ENCODE results near the gene KLHDC8B.

The KLHDC8B gene

GRCh38 chr3:49171119-49171774 is at the start of gene KLHDC8B:
KLHDC8B (plus strand) TSS chr3:49171598; CDS start chr3:49172770, 1,172 bp downstream.
- peak; percentile 66 to 84 (median 67) for DNase-seq (ENCODE audit: low read depth in 3 of 3)

GRCh38 chr3:49122022-49122421 is 49.4 kb upstream of the KLHDC8B start:
- no peak for DNase-seq (ENCODE audit: low read depth in 3 of 3)

GRCh38 chr3:49122451-49122850 is 48.9 kb upstream of the KLHDC8B start:
- DNase-seq (ENCODE audit: low read depth in 3 of 3) = no peak

DNA sequence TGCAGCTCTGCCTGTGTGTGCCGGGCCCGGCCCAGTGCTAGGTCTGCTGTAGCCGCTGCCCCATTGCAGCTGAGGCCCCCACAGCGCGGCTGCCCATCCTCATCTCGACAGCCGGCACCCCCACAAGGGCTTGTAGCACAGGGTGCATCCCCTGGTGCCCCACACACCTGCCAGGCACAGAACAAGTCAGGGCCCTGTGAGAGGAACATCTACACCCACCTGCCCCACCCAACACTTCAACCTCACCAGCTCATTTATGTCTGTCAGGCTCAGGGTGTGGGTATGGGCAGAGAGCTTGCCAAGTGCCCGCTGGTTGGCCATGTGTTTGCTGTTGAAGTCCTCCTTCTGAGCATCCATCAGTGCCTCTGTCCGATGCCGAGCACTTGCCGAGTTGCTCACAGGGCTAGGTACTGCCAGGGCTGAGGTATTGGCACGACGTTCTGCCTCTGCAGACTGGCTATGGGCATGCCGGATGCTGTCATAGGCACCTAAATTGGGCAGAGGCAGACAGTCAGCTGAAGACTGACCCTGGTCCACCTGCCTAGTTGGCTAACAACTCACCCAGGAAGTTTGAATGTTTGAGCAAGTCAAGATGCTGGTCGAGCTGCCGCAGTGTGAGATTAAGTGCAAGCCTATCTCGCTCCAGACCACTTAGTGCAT is 48.4 kb upstream of the KLHDC8B start:
- no peak for DNase-seq (ENCODE audit: low read depth in 3 of 3)

- no peak for DNase-seq (ENCODE audit: low read depth in 3 of 3)
Measured at GRCh38 chr3:49123687-49124086, 47.7 kb upstream of the KLHDC8B start.

- DNase-seq (ENCODE audit: low read depth in 3 of 3) = no peak
Measured at GRCh38 chr3:49124203-49124602, 47.2 kb upstream of the KLHDC8B start.

- no peak for DNase-seq (ENCODE audit: low read depth in 3 of 3)
Measured at GRCh38 chr3:49124991-49125670, 46.3 kb upstream of the KLHDC8B start.

DNA sequence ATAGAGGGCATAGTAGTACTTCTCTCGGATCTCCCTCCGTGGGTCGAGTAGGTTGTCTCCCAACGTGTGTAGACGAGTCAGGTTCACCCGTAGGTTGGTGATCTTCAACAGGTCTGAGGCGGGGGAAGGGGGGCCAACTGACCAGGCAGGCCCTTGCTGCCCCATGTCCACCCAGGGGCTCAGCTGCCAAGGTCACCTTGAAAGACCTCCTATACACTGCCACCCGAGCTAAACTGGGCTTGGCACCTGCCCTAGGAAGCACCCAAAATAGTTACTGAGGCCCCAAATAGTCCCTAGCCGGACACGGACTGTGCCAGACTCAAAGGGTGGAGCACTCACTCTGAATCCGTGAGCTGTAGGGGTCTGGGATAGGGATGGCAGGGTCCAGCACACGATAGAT is 40.4 kb upstream of the KLHDC8B start:
- no peak for DNase-seq (ENCODE audit: low read depth in 3 of 3)

GRCh38 chr3:49131576-49131975 is 39.8 kb upstream of the KLHDC8B start:
- DNase-seq (ENCODE audit: low read depth in 3 of 3) = no peak

DNA sequence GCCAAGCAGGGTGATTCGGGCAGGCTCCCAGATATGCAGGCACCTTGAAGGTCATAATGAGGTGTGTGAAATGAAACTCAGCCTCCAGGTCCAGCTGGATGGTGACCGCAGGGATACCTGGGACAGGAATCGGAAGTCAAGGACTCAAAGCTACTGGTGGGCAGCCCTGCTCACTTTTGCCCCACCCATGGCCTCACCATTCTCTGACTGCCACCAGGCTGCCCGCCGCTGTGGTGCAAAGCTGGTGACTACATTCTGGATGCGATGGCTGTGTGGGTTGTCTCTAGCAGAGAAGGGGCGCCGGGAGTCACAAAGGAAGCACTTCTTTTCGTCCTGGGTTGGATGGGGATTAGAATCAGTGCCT is 39.3 kb upstream of the KLHDC8B start:
- no peak for DNase-seq (ENCODE audit: low read depth in 3 of 3)

DNA sequence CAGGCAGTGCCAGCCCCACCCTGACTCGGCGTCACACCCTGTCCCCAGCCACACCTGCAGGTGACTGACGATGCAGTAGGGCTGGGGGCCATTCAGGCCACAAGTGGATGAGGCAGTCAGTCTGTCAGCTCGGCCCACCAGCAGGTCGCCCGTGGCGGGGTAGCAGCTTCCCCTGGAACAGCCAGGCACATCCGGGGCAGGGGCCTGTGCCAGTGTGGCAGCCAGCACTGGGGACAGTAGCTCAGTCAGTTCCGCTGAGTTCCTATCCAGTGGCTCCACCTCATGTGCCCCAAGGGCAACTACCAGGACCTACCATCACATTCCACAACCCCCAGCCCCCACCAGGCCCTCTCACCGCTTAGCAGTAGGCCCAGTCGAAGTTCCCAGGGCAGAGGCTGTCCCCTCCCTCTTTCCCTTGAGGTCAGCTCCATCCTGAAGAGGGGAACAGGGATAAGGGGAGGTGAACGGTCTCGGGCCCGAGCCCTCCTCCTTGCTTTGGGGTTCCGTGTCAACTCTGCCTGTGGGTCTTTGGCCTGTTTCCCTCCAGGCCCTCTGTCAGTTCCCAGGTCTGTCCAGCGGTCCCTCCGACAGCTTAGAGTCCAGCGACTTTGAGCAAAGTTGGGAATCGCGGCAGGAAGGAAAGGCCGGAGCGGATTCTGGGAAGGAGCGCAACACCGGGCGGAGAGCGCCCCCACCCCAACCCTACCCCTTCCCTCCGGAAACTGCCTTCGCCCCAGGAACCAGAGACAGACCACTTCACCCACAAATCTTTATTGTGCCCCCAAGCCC is 38.8 kb upstream of the KLHDC8B start, which contains the start of gene LAMB2:
LAMB2 (minus strand) TSS at position 614 of the 789 bp plus-strand sequence; CDS start at position 431, 183 bp downstream.
- DNase-seq (ENCODE audit: low read depth in 3 of 3) = no peak

DNA sequence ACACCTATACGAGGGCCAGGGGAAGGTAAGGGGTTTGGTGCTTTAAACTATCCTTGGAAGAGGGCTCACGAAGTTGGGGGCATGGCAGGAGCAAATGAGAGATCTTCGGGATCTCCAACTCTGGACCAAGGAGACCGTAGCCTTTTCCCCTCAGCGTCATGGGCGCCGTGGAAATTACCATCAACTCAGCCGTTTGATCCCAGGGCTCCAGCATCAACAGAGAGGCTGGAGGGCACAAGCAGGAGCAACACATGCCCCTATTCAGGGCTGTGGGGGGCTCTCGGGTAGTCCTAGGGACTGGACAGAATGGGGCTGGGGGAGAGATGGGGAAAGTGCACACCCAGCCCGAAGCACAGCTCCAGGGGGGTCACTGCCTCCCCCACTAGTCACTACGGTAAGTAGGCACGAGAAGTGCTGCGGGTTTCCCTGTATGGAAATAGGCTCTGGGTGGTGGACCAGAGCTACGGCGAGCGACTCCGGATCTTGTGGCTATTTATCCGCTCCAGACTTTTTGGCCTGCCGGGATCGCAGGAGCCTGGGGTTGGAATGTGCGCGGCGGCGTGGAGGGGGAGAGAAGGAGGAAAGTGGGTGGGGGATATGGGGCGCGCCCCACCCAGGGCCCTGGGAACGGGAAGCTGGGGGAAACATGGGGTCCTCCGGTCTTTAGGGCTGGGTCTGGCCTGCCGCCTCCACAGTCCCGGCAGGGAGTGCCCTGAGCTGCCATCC is 38.0 kb upstream of the KLHDC8B start:
- no peak for DNase-seq (ENCODE audit: low read depth in 3 of 3)

DNA sequence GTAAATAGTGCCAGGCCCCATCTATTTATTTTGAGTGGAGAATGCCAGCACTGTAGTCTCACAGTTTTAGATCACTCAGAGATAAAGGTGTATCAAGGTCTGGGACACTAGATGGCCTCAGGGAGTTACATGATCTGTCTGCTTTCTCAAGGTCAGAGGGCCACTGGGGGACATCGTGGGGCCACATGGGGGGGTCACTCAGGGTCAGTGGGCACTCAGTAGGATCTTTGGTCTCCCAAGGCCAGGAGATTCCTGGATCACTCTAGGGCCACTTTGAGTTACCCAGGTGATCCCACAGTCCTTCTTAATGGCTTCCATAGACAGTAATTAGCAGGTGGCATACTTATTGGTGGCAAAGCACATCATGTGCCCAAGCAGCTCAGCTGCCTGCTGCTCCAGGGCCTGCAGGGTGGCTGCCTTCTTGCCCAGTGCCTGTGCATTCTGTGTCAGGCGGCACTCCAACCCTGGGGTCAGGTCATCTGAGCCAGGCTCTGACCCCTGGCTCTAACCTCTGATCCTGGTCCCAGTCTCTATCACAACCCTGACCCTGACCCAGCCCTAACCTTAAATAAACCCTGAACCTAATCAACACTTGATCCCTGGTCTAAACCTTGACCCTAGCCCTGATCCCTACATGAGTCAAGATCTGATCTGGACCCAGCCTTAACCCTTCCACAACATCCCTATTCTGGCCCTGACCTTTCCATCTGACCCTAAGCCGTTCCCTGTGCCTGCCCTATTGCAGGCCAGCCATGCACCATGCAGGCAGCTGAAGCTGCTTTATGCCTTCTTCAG is 36.7 kb upstream of the KLHDC8B start:
- no peak for DNase-seq (ENCODE audit: low read depth in 3 of 3)

DNA sequence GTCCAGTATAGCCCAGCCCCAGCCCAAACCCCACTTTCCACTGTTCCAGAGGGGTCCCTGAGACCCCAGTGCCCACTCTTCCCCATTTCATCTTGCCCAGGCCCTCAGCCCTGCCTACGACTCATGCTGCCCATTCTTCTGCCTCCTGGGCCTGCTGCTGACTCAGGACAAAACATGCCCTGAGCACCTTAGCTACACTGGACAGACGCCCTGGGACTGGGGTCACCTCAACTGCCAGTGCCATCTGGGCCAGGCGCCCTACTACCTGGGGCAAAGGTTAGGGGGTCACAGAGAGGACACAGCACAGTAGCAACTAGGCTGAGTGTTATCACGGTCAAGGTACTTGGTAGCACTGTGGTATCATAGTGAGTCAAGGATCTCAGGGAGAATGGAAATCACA is 35.9 kb upstream of the KLHDC8B start:
- no peak for DNase-seq (ENCODE audit: low read depth in 3 of 3)

GRCh38 chr3:49140080-49140479 is 31.3 kb upstream of the KLHDC8B start:
- DNase-seq (ENCODE audit: low read depth in 3 of 3) = no peak

DNA sequence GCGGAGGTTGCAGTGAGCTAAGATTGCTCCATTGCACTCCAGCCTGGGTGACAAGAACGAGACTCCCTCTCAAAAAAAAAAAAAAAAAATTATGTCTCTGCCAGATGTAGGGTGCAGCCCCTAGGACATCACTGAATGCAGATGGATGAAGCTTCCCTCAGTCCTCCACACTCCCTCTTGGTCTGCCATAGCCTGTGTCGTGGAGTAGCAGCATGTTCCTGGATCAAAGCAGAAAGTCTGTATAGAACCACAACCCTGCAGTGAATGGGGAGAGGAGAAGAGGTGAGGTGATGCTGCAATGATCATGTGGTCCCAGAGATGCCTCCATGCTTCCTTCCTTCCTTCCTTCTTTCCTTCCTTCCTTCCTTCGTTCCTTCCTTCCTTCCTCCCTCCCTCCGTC is 23.2 kb upstream of the KLHDC8B start:
- no peak for DNase-seq (ENCODE audit: low read depth in 3 of 3)

GRCh38 chr3:49151610-49152009 is 19.8 kb upstream of the KLHDC8B start:
- no peak for DNase-seq (ENCODE audit: low read depth in 3 of 3)

DNA sequence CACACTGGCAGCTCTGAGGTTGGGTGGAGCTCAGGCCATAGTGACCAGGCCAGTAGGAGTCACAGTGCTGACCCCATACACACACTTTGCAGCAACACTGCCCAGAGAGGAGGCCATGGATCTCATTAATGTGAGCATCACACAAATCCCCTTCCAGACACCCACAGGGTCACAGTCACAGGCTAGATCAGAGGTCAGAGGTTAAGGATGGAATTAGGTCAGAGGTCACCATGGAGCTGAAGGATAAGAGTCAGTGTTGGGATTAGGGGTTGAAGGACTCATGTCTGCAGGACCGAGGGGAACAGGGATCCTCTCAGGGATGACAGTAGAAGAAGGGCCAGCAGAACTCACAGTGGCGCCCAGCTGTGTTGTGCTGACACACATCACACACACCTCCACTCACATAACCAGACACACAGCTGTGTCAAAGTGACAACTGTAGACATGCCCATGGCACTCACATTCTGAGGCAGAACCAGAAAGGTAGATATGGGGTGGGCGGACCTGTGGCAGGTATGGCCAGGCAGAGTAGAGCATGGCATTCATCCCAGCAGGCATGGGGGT is 18.0 kb upstream of the KLHDC8B start:
- DNase-seq (ENCODE audit: low read depth in 3 of 3) = no peak

DNA sequence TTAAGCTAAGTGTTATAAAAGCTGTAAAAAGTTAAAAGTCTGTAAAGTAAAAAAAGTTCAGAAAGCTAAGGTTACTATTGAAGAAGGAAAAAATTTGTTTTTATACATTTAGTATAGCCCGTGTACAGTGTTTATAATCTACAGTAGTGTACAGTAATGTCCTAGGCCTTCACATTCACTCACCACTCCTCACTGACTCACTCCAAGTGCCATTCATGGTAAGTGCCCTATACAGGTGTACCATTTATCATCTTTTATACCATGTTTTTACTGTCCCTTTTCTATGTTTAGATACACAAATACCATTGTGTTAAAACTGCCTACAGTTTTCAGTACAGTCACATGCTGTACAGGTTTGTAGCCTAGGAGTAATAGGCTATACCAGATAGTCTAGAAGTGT is 14.1 kb upstream of the KLHDC8B start:
- no peak for DNase-seq (ENCODE audit: low read depth in 3 of 3)

DNA sequence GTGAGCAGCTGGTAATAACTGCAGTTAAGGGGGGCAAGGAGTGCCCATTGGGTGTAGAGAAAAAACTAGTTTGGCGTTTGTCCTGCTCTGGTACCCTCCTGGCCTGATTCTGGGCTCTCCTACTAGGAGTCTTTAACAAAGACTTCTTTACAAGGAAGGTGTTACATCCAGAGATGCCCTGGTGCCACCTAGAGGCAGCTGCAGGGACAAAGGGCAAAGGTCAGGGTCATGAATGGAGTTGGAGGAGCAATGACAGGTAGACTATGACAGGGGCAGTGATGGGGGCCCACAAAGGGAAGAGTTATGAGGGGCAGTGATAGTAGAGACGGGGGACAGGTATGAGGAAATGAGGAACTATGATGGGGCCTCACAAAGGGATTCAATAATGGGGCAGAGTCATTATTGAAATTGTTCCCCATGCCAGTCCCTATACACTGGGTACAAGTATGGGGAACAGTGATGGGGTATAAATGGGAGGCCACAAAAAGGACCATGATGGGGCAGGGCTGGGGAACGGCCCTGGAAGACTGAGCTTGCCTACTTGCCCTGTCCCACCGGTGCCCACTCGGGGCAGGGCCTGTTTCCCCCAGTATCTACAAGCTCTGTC is 13.2 kb upstream of the KLHDC8B start:
- DNase-seq (ENCODE audit: low read depth in 3 of 3) = peak in 2 of 3 experiments; percentile 30 to 52

Data from stimulated activated CD4-positive, alpha-beta T cell treated with anti-CD3 and anti-CD28 coated beads, TNF-alpha, amount 100 ng/mL, for 24 hours (primary cell).